Measurements from ENCODE around the gene SLC6A6.
"Not testable (repeated sequence)": the region's sequence is repeated elsewhere in the genome, so short reads cannot be mapped to it uniquely, and the experiment has no call there.

DNA sequence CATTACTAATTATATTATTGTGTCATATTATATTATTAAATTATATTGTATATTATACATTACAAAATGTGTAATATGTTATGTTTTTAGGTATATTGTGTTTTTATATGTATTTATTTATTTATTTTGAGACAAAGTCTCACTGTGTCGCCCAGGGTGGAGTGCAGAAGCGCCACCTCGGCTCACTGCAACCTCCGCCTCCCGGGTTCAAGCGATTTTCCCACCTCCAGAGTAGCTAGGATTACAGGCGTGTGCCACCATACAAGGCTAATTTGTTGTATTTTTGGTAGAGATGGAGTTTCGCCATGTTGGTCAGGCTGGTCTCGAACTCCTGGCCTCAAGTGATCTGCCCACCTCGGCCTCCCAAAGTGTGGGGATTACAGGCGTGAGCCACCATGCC lies 113.1 kb downstream of the SLC6A6 start:
- not testable (repeated sequence) for TF ChIP-seq CTCF (IDR thresholded peaks at IDR 0.05; ENCODE audit: insufficient read depth, low read depth, low read length); EZH2 (IDR thresholded peaks at IDR 0.05; ENCODE audit: insufficient read depth, low read length)

Measured in astrocyte (in vitro differentiated cells and primary cell).